Measurements from ENCODE around the gene LYSMD1. TPM values are rescaled to one million over a fixed set of nuclear protein-coding genes. Genes with fewer than 3 reads are reported as not detected.
A peak's percentile ranks its signal among the peaks of the same experiment; 100 is the strongest.

LYSMD1 gene
- total and polyA plus RNA-seq, 2 of the 8 experiments (the other 6 are each of a cell fraction or from before 2014, with no cell fraction given) = 2.4 to 6.0 TPM

- TF ChIP-seq USF2 (IDR thresholded peaks at IDR 0.05; ENCODE audit: low read length) = no peak
- TF ChIP-seq JUND (IDR thresholded peaks at IDR 0.05; ENCODE audit: low read length) = no peak
- TF ChIP-seq EGR1 (IDR thresholded peaks at IDR 0.05; ENCODE audit: borderline replicate concordance, low read depth, low read length) = no peak
- TF ChIP-seq EP300 (IDR thresholded peaks at IDR 0.05; ENCODE audit: borderline replicate concordance in 1 of 2, low read depth in 2 of 2, low read length in 2 of 2) = no peak
- TF ChIP-seq BRCA1 (IDR thresholded peaks at IDR 0.05; ENCODE audit: low read depth, low read length) = no peak
- no peak for TF ChIP-seq FOSL1 (IDR thresholded peaks at IDR 0.05; ENCODE audit: insufficient read depth, low read depth, low read length)
- TF ChIP-seq PHF8 (conservative IDR thresholded peaks at IDR 0.05; ENCODE audit: low read depth, low read length) = no peak
- no peak for TF ChIP-seq ZNF274 (IDR thresholded peaks at IDR 0.05; ENCODE audit: borderline replicate concordance, extremely low read depth, low read length)
- no peak for TF ChIP-seq MAFK (IDR thresholded peaks at IDR 0.05; ENCODE audit: low read depth, low read length)
- TF ChIP-seq BCL11A (IDR thresholded peaks at IDR 0.05; ENCODE audit: low read depth in 2 of 2, low read length in 2 of 2) = no peak
- TF ChIP-seq HDAC6 (IDR thresholded peaks at IDR 0.05; ENCODE audit: low read depth, low read length) = no peak
- TF ChIP-seq TCF12 (IDR thresholded peaks at IDR 0.05; ENCODE audit: low read depth, low read length) = no peak
- no peak for TF ChIP-seq SIRT6 (IDR thresholded peaks at IDR 0.05; ENCODE audit: low read length)
- TF ChIP-seq SAP30 (IDR thresholded peaks at IDR 0.05; ENCODE audit: insufficient read depth, insufficient replicate concordance, low read length) = no peak
- no peak for TF ChIP-seq SIN3A (conservative IDR thresholded peaks at IDR 0.05 in 1 of 2, IDR thresholded peaks at IDR 0.05 in 1 of 2; ENCODE audit: low read depth in 1 of 2, low read length in 2 of 2)
- TF ChIP-seq HDAC2 (IDR thresholded peaks at IDR 0.05; ENCODE audit: borderline replicate concordance in 1 of 2, low read depth in 2 of 2, low read length in 2 of 2) = no peak
- TF ChIP-seq CEBPB (IDR thresholded peaks at IDR 0.05; ENCODE audit: low read depth, low read length) = no peak
- TF ChIP-seq POLR2AphosphoS5 (IDR thresholded peaks at IDR 0.05; ENCODE audit: low read depth, low read length) = peak; percentile 77
- no peak for TF ChIP-seq KDM5A (IDR thresholded peaks at IDR 0.05; ENCODE audit: low read length)
Observed at GRCh38 chr1:151130987-151131586, 34.6 kb downstream of the LYSMD1 start (continued).
